Measurements from ENCODE around the gene FGGY.

The FGGY gene

GRCh38 chr1:59477286-59477685 is 180.4 kb downstream of the FGGY start:
- no peak overlapping the region for H3K4me3 ChIP-seq (replicated peaks; ENCODE audit: low read depth, low read length)
- DNase-seq (ENCODE audit: low read depth) = no peak
- TF ChIP-seq, protein P1, sequence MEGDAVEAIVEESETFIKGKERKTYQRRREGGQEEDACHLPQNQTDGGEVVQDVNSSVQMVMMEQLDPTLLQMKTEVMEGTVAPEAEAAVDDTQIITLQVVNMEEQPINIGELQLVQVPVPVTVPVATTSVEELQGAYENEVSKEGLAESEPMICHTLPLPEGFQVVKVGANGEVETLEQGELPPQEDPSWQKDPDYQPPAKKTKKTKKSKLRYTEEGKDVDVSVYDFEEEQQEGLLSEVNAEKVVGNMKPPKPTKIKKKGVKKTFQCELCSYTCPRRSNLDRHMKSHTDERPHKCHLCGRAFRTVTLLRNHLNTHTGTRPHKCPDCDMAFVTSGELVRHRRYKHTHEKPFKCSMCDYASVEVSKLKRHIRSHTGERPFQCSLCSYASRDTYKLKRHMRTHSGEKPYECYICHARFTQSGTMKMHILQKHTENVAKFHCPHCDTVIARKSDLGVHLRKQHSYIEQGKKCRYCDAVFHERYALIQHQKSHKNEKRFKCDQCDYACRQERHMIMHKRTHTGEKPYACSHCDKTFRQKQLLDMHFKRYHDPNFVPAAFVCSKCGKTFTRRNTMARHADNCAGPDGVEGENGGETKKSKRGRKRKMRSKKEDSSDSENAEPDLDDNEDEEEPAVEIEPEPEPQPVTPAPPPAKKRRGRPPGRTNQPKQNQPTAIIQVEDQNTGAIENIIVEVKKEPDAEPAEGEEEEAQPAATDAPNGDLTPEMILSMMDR (IDR thresholded peaks at IDR 0.05; ENCODE audit: low read length, missing control alignments) = no peak

DNA sequence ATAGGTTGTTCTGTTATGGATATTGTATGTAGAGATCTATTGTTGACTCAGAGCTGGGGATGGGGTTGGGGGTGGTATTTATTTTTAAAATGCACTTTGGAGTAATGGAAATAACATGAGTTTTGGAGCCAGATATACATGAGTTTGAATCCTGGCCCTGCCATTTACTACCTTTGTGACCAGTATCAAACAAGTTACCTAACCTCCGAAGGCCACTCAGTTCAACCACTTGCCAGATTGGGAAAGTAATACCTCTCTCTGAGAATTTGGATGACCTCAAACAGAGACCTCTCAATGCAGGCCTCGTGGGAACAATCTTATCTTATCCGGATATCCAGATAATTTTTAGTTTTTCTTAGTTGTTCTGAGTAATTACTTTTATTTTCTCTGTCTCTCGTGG is 181.0 kb downstream of the FGGY start:
- H3K4me3 ChIP-seq (replicated peaks; ENCODE audit: low read depth, low read length) = no peak overlapping the region
- no peak for DNase-seq (ENCODE audit: low read depth)

DNA sequence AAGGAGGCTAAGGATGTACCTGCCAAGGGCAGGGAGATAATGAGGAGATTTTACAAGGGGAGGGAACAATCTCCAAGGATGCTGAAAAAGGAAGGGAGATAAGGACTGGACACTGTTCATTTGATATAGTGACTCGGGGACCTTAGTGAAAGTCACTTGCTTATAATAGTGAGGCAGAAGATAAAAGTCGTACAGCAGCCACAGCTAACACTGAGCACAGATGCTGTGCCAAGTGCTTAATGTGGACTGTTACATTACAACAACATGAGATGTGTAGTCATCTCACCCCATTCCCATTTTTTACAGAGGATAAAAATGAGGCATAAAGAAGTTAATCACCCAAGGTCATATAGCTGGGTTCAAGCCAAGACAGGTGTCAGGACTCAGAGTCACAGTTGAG is 181.9 kb downstream of the FGGY start:
- no peak for DNase-seq (ENCODE audit: low read depth)
- TF ChIP-seq, protein P1 (IDR thresholded peaks at IDR 0.05; ENCODE audit: low read length, missing control alignments) = no peak
- H3K4me3 ChIP-seq (replicated peaks; ENCODE audit: low read depth, low read length) = no peak overlapping the region

More for the DNA sequence above, 181.0 kb downstream of the FGGY start:
- TF ChIP-seq, protein P1 (IDR thresholded peaks at IDR 0.05; ENCODE audit: low read length, missing control alignments) = no peak

DNA sequence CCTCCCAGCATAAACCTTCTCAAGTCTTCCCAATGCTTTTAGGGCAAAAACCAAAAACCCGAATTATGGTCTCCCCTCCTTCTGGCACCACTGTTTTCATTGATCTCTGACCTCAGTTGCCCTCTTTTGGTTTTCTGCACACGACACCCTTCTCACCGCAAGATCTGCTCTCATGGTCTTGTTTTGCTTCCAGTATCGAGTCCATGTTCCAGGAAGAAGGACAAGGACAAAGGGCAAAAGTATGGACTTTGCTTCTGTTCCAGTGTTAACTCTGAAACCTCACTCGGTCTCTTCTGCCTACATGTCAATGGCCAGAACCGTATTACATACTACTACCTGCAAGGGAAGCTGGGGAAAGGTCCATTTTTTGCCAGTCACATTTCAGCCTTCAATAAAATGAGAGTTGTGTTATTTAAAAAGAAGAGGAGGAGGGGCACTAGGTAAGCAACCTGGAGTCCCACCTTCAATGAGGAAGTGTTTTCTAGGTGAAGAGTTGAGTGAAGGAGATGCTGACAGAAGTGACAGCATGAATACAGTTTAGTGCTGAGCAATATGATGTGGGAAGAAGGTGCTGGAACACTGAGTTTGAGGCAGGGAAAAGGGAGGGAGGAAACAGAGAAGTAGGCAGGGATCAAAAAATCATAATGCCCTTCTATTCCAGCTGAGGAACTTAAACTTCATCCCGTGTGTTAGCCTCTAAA is 183.4 kb downstream of the FGGY start:
- no peak for DNase-seq (ENCODE audit: low read depth)
- no peak overlapping the region for H3K4me3 ChIP-seq (replicated peaks; ENCODE audit: low read depth, low read length)
- TF ChIP-seq, protein P1 (IDR thresholded peaks at IDR 0.05; ENCODE audit: low read length, missing control alignments) = no peak

DNA sequence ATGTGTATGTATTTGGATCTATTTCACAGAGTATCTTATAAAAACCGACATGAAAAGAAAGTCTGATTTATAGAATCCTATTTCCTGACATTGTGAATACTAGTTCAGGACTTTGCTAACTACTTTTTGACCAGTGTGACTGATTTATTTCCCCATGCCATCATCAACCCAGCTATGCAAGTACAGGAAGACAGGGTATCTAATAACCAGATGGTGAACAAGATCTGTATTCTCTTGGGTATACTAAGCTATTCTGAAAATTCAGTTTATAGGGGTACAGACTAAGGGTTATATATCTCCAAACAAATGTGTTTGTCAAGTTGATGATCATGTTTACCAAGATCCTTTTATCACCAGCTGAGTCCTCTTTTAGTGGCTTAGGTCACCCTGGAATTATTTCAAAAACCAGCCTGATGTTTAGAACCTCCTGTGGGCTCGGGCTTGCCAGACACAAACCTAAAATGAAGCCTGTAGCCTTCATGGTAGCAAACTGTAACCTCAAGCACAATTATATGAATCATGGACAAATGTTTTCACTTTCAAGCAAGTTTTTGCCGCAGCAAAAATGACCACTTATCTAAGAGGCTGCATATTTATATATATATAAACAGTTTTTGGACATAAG is 185.1 kb downstream of the FGGY start:
- TF ChIP-seq, protein P1 (IDR thresholded peaks at IDR 0.05; ENCODE audit: low read length, missing control alignments) = no peak
- H3K4me3 ChIP-seq (replicated peaks; ENCODE audit: low read depth, low read length) = no peak overlapping the region
- no peak for DNase-seq (ENCODE audit: low read depth)

DNA sequence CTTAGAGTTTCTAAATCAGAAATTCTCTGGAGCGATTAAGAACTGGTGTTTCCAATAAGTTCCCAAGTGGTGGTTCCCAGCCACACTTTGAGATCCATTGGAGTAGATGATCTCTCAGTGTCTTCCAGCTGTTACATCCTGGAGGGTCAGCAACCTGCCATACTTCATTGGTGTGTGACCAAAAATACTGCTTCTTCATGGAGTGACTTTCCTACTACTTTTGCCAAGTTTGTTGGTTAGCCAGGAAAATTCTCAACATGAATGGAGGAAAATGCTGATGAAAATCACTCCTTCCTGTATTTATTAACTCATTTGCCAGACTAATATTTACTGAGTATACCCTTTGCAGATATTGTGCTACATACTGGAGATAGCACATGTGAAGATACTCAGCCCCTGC is 186.1 kb downstream of the FGGY start:
- no peak overlapping the region for H3K4me3 ChIP-seq (replicated peaks; ENCODE audit: low read depth, low read length)

More for the DNA sequence above, 186.1 kb downstream of the FGGY start:
- TF ChIP-seq, protein P1 (IDR thresholded peaks at IDR 0.05; ENCODE audit: low read length, missing control alignments) = no peak
- DNase-seq (ENCODE audit: low read depth) = no peak
